ENCODE results near the gene PPHLN1.
A peak's percentile ranks its signal among the peaks of the same experiment; 100 is the strongest.

PPHLN1 gene

DNA sequence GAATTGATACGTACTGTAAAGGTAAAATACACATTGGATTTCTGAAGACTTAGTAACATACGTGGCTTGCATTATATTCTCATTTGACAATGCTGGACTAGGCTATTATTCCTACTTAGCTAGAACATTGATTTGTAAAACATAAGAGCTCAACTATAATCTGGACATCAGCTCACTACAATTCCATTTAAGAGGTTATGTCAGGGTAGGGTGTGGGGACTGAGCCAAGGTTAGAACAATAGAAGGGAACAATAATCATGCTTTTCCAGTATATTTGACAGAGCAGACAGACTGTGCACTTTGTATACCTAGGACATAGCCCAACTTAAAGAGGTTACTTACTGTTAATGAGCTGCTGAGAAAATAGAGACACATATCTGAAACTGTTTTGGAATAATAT lies 10.9 kb upstream of the PPHLN1 start:
- no peak for DNase-seq (ENCODE audit: low read depth)

DNA sequence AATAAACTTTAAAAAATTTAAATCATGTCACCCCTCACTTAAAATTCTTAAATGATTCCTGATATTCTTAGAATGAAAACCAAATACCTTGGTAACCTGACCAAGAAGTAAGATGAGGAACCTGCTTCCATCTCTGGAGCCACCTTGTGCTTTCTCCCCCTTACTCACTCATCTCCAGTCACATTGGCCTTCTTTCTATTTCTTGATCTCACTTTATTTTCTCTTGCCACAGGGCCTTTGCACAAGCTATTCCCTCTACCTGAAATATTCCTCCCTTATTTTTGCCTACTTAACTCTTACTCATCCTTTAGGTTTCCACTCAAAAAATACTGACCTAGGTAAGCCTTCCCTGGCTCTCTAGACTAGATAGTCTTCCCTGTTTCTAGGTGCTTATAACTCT lies 5.2 kb upstream of the PPHLN1 start:
- no peak for DNase-seq (ENCODE audit: low read depth)
- H3K4me3 ChIP-seq (ENCODE audit: low read depth, low read length): no peak overlapping the region
- TF ChIP-seq, protein P1, sequence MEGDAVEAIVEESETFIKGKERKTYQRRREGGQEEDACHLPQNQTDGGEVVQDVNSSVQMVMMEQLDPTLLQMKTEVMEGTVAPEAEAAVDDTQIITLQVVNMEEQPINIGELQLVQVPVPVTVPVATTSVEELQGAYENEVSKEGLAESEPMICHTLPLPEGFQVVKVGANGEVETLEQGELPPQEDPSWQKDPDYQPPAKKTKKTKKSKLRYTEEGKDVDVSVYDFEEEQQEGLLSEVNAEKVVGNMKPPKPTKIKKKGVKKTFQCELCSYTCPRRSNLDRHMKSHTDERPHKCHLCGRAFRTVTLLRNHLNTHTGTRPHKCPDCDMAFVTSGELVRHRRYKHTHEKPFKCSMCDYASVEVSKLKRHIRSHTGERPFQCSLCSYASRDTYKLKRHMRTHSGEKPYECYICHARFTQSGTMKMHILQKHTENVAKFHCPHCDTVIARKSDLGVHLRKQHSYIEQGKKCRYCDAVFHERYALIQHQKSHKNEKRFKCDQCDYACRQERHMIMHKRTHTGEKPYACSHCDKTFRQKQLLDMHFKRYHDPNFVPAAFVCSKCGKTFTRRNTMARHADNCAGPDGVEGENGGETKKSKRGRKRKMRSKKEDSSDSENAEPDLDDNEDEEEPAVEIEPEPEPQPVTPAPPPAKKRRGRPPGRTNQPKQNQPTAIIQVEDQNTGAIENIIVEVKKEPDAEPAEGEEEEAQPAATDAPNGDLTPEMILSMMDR (IDR thresholded peaks at IDR 0.05; ENCODE audit: control insufficient read depth, extremely low read depth, insufficient read depth): no peak

More for the DNA sequence above, 10.9 kb upstream of the PPHLN1 start:
- no peak overlapping the region for H3K4me3 ChIP-seq (ENCODE audit: low read depth, low read length)
- TF ChIP-seq, protein P1 (IDR thresholded peaks at IDR 0.05; ENCODE audit: control insufficient read depth, extremely low read depth, insufficient read depth): no peak

DNA sequence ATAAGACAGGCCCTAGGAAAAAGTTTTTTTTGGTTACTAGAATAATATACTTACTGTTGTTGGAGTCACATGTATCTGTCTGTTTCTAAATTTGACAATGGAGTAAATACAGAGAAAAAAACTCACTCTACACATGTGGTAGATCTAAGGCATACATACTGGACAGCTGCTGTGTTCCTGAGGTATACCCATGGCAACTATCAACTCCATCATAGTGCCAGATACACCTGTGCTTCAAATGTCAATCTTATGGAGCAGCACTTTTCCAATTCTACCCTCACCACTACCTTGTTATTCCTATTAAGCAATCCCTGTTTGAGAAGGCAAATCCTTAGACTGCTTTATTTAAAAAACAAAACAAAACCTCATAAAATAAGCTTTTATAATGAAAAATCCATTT lies 3.4 kb upstream of the PPHLN1 start:
- TF ChIP-seq, protein P1 (IDR thresholded peaks at IDR 0.05; ENCODE audit: control insufficient read depth, extremely low read depth, insufficient read depth): no peak
- DNase-seq (ENCODE audit: low read depth): no peak
- H3K4me3 ChIP-seq (ENCODE audit: low read depth, low read length): no peak overlapping the region

DNA sequence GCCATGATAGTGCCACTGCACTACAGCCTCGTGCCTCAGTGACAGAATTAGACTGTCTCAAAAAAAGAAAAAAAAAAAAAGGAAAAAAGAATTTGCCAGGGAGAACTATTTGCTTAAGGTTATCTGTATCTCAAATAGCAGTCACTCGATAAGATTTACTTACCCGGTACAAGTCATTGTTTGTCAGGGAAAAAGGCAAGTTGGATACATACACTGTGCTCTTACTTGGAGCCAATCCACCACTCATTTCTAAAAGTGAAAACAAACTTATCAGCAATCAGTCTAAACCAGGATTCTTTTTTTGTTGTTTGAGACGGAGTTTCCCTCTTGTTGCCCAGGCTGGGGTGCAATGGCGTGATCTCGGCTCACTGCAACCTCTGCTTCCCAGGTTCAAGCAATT lies 2.1 kb upstream of the PPHLN1 start:
- H3K4me3 ChIP-seq (ENCODE audit: low read depth, low read length): no peak overlapping the region
- TF ChIP-seq, protein P1 (IDR thresholded peaks at IDR 0.05; ENCODE audit: control insufficient read depth, extremely low read depth, insufficient read depth): no peak
- DNase-seq (ENCODE audit: low read depth): no peak

DNA sequence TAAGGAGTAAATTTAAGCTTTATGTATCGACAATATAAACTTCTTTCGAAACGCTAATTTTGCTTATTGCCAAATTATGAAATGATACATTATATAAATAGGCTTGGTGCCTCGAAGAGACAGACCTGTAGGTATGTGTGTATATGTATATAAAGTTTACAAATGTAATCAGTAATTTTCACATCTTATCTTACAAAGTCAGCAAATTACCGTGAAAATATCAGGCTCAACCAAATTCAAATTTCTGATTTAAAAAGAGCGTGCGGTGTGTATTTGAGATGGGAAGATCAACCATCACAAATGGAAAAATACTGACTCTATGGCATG lies 678 bp upstream of the PPHLN1 start:
- peak overlapping the region; percentile 87 for H3K4me3 ChIP-seq (ENCODE audit: low read depth, low read length)
- TF ChIP-seq, protein P1 (IDR thresholded peaks at IDR 0.05; ENCODE audit: control insufficient read depth, extremely low read depth, insufficient read depth): no peak
- DNase-seq (ENCODE audit: low read depth): no peak

DNA sequence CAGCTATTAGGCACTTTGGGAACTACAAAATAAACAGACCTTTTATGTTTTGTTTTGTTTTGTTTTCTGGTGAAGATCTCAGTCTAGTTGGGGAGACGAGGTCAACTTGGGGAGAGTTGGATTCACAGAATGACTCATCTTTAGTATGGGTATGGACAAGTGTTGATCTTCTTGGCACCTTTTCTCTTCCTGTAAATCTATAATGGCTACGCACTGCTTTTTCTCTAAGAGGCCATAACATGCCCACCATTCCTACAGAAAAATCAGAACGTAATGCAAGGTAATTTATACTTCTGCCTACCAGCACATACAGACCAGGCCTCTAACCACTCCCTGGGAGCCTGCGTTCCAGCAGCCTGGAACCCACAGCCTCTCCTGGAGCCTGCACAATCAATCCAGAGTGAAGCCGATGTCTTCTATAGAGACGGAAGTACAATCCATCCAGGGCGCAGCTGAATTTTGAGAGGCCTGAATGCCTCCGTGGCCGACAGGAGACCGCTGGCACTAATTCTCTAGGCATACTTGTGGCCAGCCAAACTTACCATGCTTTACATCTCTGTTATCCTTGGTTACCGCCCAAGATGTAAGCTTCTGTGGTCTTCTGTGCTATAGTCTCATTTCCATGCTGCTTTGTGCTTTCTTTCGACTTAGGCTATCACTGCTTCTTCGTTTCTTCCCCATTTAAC lies 717 bp downstream of the PPHLN1 start:
- no peak for DNase-seq (ENCODE audit: low read depth)
- H3K4me3 ChIP-seq (ENCODE audit: low read depth, low read length): peak overlapping the region; percentile 87

More for the DNA sequence above, 717 bp downstream of the PPHLN1 start:
- TF ChIP-seq, protein P1 (IDR thresholded peaks at IDR 0.05; ENCODE audit: control insufficient read depth, extremely low read depth, insufficient read depth): no peak
